ENCODE results near the gene CPLX3.

The CPLX3 gene

DNA sequence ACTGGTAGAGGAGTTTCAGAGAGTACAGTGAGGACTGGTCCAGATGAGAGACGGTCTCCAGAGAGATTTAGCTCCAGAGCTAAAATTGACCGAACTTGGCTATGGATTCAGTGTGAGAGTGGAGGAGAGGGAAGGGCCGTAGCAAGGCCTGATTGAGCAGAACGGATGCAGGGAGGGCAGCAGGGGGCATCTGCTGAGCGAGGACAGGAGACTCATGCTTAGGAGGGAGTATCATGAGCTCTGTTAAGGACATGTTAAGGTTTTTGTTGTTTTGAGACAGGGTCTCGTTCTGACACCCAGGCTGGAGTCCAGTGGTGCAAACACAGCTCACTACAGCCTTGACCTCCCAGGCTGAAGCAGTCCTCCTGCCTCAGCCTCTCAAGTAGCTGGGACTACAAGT, 21.5 kb upstream of the CPLX3 start:
- no peak for DNase-seq

DNA sequence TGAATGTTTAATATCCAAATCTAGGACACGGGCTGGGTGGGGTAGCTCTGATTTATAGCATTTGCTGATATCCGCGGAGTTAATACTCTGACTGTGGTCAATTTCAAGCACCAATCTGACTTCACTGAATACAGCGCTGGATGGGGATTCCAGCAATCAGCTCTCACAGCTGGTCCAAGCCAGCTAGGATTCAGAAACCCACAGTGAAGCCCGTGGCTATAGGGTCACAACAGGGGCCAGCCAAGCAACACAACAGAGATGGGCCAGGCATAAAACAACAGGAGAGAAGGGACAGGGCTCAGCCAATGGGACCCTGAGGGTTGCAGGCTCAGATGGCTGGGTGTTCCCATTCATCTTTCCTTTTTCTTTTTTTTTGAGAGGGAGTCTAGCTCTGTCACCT, 19.1 kb upstream of the CPLX3 start:
- no peak for DNase-seq

DNA sequence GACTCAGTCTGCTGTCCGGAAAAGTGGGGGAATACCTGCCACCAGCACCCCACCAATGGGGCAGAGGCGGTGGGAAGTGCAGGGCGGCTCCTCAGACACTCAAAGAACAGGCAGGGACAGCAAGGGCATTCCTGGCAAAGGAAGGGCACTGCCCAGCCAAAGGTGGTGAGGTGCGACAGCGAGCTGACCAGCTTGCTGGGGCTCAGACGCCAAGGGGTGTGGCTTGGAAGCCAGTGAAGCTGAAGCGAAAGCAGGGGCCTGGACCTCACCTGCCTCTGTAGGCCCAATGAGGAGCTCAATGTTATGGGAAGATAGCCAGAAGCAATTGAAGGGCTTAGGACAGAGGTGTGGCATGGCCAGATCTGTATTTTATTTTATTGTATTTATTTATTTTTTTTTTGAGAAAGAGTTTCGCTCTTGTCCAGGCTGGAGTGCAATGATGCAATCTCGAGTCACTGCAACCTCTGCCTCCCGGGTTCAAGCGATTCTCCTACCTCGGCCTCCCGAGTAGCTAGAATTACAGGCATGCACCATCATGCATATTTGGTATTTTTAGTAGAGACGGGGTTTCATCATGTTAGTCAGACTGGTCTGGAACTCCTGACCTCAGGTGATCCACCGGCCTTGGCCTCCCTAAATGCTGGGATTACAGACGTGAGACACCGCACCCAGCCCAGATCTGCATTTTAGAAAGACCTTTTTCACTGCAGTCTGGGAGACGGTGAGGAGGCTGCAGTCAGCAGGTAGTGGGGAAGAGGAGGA, 18.2 kb upstream of the CPLX3 start:
- no peak for DNase-seq

DNA sequence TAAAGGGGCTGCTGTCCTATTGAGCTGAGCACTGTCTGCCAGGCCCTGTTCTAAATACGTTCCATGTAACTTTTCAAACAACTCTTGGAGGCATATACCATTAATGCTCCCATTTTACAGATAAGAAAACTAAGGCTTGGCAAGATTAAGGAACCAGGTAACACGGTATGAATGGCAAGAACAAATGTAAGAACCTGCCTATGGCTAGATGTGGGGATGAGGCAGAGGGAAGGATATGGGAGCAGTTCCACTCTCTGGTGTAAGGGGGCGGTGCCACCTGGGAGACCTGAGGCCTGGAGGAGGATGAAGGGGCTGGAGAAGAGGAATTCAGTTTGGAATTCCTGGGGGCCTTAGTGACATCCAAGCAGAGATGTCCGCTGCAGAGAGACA, 17.6 kb upstream of the CPLX3 start:
- DNase-seq = no peak

DNA sequence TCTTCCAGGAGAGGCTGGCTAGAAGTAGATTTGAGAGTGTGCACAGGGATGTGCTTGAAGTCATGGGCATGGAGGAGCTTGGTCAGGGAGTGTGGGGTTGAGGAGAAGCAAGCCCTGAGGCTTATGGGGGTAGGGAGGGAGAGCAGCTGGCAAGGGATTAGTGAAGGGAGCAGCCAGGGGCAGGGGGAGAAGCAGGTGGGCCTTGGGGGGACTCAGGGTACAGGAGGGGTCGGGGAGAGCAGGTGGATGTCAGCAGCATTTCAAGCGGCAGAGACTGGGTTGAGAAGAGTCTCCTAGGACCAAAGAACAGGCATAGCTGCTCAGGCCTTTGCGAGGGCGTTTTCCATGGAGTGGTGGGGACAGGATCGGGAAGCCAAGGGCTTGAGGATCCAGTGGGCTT, 17.2 kb upstream of the CPLX3 start:
- DNase-seq = no peak

DNA sequence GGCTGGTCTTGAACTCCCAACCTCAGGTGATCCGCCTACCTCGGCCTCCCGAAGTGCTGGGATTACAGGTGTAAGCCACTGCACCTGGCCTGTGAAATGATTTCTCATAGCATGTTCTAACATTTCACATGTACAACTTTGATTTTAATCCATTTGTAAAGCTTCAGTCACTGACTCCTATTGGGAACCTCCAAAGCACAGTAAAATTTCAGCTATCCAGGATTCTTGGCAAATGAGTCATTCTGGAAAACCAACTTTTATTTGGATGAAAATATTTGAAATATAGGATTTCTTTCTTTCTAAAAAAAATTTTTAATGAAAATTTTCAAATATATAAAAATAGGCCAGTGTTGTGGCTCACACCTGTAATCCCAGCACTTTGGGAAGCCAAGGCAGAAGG, 16.5 kb upstream of the CPLX3 start:
- no peak for DNase-seq

DNA sequence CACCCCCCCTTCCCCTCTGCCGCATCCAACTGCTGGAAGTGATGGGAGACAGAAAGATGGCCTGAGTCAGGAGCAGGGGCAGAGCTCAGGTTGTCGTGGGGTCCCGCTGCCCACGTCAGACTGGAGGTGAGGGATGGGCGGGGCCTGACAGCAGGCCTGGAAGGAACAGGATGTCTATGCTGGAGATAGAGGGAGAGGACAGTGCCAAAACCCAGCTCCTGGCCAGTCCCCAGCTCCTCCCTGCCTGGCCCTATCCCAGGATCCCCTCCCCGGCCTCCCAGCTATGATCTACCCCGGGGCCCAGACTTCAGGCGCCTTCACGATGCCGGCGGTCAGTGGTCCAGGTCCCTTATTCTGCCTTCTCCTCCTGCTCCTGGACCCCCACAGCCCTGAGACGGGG, 13.9 kb upstream of the CPLX3 start, which contains the start of gene LMAN1L:
TSS of gene LMAN1L (plus strand) at position 303 of the 400 bp plus-strand sequence. CDS start at position 323, 20 bp downstream.
- DNase-seq = no peak

DNA sequence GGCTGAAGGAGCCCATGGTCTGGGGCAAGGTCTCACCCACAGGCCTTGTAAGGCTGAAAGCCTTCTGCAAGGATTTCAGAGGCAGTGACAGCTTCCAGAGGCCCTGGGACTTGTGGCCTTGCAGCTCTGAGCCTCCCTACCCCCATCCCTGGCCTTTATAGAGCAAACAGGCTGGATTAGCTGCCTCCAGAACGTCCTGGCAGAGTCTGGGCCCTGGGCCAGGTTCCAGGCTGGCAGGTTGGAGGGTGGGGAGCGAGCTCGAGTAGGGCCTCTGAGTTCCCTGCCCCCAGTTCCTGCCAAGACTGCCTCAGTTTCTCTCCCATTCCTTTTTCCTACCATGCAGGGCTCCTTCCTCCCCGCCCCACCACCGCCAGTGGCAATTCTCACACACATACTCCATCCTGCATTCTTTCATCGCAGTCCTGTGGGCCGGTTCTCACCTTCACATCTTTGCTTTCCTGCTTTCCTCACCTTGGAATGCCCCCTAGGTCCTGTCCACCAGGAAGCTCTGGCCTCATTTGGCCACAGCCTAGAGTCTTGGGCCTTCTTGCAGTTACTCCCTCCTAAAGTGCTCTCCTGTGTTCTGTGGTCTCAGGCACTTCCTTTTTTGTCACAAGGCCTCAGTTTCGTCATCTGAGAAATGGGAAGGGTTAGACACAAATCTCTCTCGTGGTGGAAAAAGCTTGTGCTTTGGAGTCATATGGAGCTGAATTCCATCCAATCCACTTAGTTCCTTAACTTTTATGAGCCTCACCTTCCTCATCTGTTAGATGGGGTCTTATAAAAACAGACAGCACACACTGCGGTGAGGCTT, 11.1 kb upstream of the CPLX3 start:
- no peak for DNase-seq

DNA sequence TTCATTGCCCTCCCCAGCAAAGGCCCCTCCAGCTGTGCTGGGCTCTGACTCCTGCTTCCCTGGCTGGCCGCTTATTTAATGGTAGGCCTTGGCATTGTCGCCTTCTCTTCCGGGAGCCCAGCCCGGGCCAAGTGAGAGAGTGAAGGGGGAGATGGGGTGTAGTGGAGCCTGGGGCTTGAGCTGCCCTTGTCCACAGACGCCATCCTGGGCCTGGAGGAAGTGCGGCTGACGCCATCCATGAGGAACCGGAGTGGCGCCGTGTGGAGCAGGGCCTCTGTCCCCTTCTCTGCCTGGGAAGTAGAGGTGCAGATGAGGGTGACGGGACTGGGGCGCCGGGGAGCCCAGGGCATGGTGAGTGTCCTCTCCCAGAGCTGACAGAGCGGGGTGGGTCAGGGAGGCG, 10.5 kb upstream of the CPLX3 start:
- DNase-seq = no peak

DNA sequence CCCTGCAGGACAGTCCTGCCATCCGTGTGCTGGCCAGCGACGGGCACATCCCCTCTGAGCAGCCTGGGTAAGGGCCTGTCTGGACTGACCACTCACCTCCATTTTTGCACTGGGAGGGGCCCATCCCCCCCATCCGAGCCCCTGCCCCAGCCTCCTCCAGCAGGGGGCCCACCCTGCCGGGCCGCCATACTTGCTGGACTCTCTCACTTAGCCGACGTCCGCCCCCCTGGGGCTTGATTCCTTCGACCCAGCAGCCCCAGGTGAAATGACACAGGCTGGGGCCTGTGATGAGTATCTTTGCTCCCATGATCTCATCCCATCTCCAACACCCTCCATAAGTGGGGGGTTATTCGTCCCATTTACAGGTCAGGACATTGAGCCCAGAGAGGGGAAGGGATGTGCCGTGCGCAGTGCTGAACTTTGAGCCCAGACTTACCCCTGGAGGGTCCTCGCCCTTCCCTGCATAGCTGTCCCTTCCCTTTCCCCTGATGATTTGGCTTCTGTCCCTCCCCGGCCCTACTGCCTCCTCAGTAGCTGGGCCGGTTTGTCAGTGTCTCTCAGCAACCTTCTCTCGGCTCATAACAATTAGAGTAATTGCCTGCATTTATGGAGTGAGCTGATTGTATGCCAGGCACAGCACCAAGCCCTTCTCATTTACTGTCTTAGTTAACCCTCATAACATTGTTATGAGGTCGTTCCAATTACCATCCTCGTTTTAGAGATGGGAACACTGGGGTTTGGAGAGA, 9.6 kb upstream of the CPLX3 start:
- DNase-seq = no peak

DNA sequence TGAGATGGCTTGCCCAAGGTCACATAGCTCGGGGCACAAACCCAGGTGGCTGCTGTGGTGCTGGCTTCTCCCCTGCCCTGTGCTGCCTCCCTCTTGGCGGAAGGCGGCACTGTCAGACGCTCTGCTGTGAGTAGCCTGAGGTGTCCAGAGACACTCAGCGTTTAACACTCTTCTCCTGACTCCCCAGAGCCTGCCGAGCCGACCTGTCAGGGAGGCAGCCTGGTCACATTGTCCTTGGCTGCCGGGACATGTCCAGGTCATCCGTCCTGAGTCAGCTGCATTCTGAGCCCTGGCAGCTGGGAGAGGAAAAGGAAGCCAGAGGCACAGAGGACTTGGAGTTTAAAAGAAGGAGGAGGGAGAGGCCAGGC, 9.1 kb upstream of the CPLX3 start:
- DNase-seq = no peak

DNA sequence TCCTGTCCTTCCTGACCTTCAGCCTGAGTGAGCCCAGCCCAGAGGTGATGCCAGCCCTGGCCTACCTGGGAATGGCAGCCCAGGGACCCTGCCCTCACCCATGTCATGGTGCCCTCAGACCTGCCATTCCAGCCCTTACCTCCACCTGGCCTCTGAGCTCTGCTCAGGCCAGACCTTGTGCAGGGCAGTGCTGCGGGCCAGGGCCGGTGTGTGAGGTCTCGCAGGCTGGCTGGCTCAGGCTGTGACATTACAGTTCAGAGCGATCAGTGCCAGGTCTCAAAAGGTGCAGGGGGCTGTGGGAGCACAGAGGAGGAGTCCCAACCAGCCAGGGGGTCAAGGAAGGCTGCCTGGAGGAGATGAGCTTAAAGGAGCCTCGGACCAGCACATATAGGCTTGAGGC, 6.4 kb upstream of the CPLX3 start:
- DNase-seq = no peak

DNA sequence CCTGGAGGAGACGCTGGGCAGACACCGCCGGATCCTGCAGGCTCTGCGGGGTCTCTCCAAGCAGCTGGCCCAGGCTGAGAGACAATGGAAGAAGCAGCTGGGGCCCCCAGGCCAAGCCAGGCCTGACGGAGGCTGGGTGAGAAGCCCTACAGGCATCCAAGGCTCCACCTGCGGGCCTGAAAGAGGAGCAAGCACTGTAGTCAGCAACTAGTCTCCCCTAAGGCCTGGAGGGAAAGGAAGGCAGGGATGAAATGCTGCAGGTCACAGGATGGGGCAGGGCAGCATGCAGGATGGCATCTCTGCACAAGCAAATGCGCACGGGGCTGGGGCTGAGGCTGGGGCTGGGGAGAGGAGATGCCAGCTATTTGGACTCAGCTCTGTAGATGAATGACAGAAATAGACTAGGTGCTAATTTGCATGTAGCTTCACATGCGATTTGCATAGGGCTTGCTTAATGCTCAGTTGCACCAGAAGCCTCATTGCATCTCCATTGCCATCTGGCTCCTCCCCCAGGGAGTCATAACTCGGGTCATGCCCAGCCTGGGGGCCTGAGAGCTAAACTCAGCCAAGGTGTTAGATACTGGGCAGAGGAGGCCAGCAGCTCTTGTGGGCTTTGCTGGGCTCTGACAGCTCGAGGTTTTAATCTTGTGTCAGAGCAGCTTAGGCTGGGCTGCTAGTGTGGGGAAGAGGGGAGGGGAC, 5.2 kb upstream of the CPLX3 start:
- DNase-seq = no peak

DNA sequence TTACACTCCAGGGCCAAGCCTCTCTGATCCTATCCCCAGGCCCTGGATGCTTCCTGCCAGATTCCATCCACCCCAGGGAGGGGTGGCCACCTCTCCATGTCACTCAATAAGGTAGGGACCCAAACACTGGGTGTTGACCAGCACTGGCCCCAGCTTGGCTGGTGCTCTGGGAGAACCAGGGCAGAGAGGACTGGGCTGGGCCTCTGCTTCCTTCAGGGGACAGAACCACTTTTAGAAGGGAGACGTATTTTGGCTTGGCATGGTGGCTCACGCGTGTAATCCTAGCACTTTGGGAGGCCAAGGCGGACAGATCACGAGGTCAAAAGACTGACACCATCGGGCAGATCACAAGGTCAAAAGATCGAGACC, 4.7 kb upstream of the CPLX3 start:
- no peak for DNase-seq

DNA sequence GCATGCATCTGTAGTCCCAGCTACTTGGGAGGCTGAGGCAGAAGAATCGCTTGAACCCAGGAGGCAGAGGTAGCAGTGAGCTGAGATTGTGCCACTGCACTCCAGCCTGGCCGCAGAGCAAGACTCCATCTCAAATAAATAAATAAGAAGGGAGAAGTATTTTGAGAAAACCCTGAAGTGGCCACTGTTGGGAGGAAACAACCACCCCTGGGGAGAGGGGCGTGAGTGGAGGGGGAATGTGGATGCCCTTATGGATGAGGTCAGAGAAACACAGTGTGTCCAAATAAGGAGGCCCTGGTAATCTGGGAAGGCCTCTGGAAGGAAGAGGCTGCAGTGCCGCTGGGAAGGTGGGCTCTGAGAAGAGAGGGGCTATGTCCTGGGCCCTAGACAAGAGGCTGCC, 4.2 kb upstream of the CPLX3 start:
- no peak for DNase-seq

DNA sequence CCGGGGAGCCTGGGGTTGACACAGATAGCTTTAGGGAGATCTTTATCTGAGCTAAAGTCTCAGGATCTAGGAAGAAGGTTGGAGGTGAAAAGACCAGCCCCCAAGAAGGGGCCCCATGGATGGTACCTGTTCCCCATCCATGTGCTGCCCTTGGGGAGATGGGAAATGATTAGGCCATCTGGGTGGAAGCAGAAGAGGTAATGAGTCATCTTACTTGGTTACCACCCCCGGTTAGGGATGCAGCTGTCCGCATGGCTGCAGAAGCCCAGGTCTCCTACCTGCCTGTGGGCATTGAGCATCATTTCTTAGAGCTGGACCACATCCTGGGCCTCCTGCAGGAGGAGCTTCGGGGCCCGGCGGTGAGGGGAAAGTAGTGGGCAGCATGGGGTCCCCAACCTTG, 3.1 kb upstream of the CPLX3 start:
- no peak for DNase-seq

DNA sequence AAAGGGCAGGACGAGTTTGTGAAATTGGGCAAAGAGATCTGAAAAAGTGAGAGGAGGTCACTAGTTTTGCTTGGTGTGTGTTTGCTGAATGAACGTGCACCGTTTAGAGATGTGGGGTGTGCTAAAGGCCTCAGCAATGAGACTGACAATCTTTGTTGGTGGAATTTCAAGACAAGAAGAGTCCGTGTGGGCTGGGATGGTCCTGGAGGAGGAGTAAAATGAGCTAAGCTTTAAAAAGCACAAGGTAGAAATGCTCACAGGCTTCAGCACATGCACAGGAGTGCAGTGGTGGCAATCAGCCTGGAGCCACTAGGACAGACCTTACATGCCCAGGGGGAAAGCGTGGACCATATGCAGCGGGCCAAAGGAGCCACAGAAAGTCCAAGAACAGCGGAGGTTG, 1.5 kb upstream of the CPLX3 start:
- no peak for DNase-seq

DNA sequence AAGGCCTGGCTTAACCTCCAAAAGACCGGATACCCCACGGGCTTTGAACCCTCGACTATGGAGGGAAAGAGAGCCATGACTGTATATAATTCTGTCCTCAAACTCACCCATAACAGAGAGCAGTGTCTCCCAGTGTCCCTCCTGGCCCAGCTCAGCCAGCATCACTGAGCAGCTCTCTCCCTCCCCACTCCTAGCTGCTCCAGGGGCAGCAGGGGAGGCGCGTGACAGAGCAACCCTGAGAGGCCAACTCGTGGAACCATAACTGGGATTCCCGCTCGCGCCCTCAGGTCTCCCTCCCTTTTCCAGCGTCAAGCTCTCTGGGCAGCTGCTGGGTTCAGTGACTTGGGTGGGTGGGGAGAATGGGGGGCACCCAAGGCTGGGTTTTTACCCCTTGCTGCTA, 561 bp upstream of the CPLX3 start:
- no peak for DNase-seq

DNA sequence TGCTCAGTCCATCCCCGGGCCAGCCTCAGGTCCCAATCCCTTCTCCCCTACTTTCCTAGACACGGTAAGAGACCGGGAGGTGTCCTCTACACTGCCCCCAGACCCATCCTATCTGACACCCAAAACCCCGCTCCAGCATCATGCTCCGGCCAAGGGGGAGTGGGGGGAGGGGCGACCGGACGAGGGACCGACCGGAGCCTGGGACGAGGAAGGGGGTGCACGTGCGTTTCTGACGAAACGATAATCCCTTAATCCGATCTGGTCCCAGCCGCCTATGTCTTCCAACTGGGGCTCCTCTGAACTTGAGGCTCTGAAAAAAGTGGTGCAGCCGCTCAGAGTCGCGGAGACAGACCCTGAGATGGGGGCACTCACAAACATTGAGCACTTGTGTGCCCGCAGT, 494 bp downstream of the CPLX3 start:
- DNase-seq = no peak

DNA sequence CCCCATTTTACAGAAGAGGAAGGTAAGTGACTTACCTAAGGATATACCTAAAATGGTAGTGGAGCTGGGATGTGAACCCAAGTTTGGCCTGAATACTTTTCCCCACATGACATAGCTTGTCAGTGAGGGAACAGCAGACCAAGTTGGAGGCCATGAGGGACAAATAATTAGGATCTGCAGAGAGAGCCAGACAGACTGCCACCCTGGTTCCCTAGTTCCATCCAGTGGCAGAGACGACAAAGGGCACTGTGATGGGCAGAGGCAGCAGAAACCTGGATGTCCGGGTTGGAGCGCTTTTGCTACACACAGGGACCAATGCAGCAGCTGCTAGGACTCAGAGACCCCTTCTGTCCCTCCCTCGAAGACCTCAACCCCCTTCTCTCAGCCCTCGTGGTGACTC, 1.2 kb downstream of the CPLX3 start:
- DNase-seq = no peak

DNA sequence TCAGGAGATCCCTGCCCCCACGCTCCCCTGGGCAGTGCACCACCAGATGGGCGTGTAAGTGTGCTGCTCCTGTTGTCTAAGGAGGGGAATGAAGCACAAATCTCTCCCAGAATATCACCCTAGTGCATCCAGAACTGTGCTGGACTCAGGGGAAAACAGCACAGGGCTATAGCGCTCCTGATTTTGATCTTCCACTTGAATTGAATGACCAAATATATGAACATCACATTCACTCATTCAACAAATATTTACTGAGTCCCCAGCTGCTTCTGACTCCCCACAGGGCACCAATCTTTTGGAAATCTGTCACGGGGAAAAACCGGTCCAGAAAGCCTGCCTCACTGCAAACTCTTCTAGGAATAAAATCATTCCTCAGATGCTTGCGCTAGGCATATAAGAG, 2.4 kb downstream of the CPLX3 start:
- no peak for DNase-seq

DNA sequence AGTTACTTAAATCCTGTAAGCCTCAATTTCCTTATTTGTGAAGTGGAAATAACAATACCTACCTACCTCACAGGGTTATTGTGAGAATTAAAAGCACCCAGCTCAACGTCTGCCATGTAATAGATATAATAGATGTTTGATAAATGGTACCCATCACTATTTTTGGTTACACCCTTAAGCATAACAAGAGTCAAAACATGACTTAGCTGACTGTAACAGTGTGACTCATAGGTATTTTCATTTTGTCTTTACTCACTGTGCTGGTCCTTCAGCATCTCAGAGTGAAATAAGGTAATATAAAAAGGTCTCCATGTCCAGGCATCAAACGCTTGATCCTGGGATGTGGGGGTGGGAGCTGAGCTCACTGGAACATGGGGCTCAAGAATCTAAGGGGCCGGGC, 3.1 kb downstream of the CPLX3 start:
- DNase-seq = no peak

DNA sequence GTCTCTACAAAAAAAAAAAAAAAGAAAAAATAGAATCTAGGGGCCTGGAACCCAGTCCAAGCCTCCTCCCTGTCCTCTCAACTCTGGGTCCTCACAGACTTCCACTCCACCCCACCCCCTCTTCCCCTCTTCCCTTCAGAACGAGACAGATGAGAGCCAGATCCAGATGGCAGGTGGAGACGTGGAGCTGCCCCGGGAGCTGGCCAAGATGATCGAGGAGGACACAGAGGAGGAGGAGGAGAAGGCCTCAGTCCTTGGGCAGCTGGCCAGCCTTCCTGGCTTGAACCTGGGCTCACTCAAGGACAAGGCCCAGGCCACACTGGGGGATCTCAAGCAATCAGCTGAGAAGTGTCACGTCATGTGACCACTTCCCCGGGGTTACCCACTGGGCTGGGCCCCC, 3.6 kb downstream of the CPLX3 start:
- DNase-seq = no peak

All from stimulated activated CD4-positive, alpha-beta T cell treated with anti-CD3 and anti-CD28 coated beads, Interleukin-4, amount 100 ng/mL, for 4 hours (primary cell).